Stimulated activated naive CD4-positive, alpha-beta T cell (primary cell): ENCODE results near the gene ACSL4.
"Not testable (repeated sequence)": the region's sequence is repeated elsewhere in the genome, so short reads cannot be mapped to it uniquely, and the experiment has no call there.

ENCODE experiments used
- DNase-seq, 6 experiments: peaks; one replicate each; lab custom pipeline; 2025; lab: John Stamatoyannopoulos, UW

The ACSL4 gene

GRCh38 chrX:109732807-109733612, at the start of gene ACSL4:
ACSL4 (minus strand) TSS chrX:109733257; CDS start chrX:109683363, 49,894 bp downstream.
- DNase-seq: peak; percentile 69 to 82 (median 79)

GRCh38 chrX:109777749-109778148, 44.7 kb upstream of the ACSL4 start:
- DNase-seq: no peak

GRCh38 chrX:109776986-109777385, 43.9 kb upstream of the ACSL4 start:
- no peak for DNase-seq

GRCh38 chrX:109776432-109776831, 43.4 kb upstream of the ACSL4 start:
- DNase-seq: no peak

- no peak for DNase-seq
Observed at GRCh38 chrX:109775386-109775785, 42.3 kb upstream of the ACSL4 start.

- DNase-seq: no peak
Observed at GRCh38 chrX:109774706-109775105, 41.6 kb upstream of the ACSL4 start.

- no peak for DNase-seq
Observed at GRCh38 chrX:109774136-109774535, 41.1 kb upstream of the ACSL4 start.

- no peak for DNase-seq
Observed at GRCh38 chrX:109773374-109773773, 40.3 kb upstream of the ACSL4 start.

GRCh38 chrX:109770780-109771179, 37.7 kb upstream of the ACSL4 start:
- DNase-seq: no peak

GRCh38 chrX:109760922-109761250, 27.8 kb upstream of the ACSL4 start:
- no peak for DNase-seq

- DNase-seq: no peak
Observed at GRCh38 chrX:109760209-109760921, 27.3 kb upstream of the ACSL4 start.

GRCh38 chrX:109753256-109753655, 20.2 kb upstream of the ACSL4 start:
- DNase-seq: no peak

- no peak for DNase-seq
Observed at GRCh38 chrX:109751698-109752097, 18.6 kb upstream of the ACSL4 start.

GRCh38 chrX:109749207-109749606, 16.1 kb upstream of the ACSL4 start:
- no peak for DNase-seq

- no peak for DNase-seq
Observed at GRCh38 chrX:109747681-109748080, 14.6 kb upstream of the ACSL4 start.

GRCh38 chrX:109742722-109743121, 9.7 kb upstream of the ACSL4 start:
- no peak for DNase-seq

GRCh38 chrX:109740896-109741295, 7.8 kb upstream of the ACSL4 start:
- not testable (repeated sequence) for DNase-seq

GRCh38 chrX:109740433-109740809, 7.4 kb upstream of the ACSL4 start:
- DNase-seq: no peak

GRCh38 chrX:109739625-109740432, 6.8 kb upstream of the ACSL4 start:
- no peak for DNase-seq

GRCh38 chrX:109735202-109735744, 2.2 kb upstream of the ACSL4 start:
- no peak for DNase-seq

- DNase-seq: no peak
Observed at GRCh38 chrX:109733613-109734083, 591 bp upstream of the ACSL4 start.
